ENCODE results near the gene BSN.

BSN gene

DNA sequence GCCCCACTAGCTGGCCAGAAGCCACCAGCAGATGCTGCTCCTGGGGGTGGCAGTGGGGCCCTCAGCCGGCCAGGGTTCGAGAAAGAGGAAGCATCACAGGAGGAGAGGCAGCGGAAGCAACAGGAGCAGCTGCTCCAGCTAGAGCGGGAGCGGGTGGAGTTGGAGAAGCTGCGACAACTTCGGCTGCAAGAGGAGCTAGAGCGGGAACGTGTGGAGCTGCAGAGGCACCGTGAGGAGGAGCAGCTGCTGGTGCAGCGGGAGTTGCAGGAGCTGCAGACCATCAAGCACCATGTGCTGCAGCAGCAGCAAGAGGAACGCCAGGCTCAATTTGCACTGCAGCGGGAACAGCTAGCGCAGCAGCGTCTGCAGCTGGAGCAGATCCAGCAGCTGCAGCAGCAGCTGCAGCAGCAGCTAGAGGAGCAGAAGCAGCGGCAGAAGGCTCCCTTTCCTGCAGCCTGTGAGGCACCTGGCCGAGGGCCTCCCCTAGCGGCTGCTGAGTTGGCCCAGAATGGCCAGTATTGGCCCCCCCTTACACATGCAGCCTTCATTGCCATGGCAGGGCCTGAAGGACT lies 102.3 kb downstream of the BSN start:
- DNase-seq = no peak

DNA sequence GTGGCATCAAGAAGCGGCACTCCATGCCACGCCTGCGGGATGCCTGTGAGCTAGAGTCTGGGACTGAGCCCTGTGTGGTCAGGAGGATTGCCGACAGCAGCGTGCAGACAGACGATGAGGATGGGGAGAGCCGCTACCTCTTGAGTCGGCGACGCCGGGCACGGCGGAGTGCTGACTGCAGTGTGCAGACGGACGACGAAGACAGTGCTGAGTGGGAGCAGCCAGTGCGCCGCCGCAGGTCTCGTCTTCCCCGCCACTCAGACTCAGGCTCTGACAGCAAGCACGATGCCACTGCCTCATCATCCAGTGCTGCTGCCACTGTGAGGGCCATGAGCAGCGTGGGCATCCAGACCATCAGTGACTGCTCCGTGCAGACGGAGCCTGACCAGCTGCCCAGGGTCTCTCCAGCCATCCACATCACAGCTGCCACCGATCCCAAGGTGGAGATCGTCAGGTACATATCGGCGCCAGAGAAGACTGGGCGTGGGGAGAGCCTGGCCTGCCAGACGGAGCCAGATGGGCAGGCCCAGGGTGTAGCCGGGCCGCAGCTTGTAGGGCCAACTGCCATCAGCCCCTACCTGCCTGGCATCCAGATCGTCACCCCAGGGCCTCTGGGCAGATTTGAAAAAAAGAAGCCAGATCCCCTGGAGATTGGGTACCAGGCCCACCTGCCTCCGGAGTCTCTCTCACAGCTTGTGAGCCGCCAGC lies 103.1 kb downstream of the BSN start:
- no peak for DNase-seq

DNA sequence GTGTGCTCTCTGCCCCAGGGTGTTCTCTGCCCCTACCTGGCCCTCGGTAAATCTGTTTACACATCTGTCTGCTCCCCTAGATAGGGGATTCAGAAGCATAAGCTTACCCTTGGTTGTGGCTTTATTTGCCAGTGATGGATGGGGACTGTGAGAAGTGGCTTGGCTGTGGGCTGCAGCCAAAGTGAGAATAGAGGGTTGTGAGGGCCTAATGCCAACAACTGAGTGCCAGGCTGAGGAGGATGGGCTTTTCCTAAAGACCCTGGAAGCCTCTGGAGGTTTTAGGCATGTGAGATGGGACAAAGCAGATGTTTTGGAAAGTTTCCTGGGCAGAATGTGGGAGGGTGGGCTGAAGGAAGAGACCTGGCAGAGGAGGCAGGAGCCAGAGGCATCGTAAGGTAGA lies 104.4 kb downstream of the BSN start:
- no peak for DNase-seq

DNA sequence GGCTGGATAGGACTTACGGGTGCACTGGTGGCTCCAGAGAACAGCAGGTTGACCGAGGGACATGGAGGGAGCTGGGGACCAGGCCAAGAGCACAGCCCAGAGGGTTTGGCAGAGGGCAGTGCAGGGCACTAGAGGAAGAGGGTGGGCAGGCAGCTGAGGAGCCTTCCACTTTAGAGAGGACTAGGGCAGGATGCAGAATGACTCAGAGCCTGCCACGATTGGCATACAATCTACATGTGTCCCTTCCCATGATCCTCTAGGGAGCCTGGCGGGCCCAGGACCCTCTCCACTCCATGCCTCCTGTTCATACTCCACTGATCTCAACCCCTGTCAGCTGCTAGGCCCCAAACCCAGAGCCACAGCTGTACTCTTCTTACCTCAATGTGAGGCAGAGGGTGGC lies 105.5 kb downstream of the BSN start:
- DNase-seq = no peak

DNA sequence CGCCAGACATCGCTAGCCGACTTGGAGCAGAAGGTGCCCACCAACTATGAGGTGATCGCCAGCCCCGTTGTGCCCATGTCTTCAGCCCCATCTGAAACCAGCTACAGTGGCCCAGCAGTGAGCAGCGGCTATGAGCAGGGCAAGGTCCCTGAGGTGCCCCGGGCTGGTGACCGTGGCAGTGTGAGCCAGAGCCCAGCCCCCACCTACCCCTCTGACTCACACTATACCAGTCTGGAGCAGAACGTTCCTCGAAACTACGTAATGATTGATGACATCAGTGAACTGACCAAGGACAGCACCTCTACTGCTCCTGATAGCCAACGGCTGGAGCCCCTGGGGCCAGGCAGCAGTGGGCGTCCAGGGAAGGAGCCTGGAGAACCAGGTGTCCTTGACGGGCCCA lies 107.0 kb downstream of the BSN start:
- DNase-seq = no peak

DNA sequence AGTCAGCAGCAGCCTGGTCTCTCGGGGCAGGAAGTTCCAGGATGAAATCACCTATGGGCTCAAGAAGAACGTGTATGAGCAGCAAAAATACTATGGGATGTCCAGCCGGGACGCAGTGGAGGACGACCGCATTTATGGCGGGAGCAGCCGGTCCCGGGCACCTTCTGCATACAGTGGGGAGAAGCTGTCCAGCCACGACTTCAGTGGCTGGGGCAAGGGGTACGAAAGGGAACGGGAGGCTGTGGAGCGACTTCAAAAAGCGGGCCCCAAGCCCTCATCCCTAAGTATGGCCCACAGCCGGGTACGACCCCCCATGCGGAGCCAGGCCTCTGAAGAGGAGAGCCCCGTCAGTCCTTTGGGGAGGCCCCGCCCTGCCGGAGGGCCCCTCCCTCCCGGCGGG lies 107.7 kb downstream of the BSN start:
- DNase-seq = no peak

DNA sequence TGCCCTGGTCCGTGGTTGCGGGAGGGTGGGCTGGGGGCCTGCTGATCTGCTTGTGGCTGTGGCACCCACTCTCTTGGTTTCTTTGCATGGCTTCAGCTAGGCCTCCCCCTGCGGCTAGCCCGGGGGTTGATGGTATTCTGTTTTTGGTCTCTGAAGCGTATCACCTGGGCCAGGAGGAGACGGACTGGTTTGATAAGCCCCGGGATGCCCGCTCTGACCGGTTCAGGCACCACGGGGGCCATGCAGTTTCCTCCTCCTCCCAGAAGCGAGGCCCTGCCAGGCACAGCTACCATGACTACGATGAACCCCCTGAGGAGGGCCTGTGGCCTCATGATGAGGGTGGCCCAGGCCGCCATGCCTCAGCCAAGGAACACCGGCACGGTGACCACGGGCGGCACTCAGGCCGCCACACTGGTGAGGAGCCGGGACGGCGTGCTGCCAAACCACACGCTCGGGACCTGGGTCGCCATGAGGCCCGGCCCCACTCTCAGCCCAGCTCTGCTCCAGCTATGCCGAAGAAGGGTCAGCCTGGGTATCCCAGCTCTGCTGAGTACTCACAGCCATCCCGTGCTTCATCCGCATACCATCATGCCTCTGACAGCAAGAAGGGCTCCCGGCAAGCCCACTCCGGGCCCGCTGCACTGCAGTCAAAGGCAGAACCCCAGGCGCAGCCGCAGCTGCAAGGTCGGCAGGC lies 108.6 kb downstream of the BSN start:
- DNase-seq = no peak

DNA sequence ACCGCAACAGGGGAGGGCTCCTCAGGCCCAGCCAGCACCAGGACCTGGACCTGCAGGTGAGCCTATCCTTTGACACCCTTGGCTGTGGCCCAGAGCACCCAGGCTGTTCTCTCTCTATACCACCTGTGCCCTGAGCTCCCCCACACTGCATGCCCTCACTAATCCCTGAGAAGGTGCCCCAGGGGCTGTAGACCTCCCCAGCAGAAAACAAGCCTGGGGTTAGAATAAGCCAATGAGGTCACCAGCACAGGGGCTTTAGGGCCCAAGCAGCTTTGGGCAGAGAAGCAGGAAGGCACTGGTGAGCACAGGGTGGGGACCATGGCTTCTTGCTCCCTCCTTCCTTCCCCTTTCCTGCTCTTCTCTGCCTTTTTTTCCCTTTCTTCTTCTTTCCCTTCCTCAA lies 109.6 kb downstream of the BSN start:
- no peak for DNase-seq

DNA sequence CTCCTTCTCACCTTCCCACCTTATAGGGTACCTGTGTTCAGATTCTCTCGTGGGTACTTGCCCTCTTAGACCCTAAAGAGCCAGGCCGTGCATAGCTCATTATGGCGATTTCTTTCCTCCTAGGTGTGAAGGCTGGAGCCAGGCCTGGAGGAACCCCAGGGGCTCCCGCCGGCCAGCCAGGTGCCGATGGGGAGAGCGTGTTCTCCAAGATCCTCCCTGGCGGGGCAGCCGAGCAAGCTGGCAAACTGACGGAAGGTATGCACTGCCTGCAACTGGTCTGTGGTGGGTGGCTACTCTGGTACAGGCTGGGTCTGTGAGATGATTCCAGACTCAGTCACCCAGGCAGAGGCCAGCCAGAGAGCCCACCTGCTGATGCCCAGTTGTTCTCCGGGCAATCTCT lies 110.0 kb downstream of the BSN start:
- DNase-seq = no peak

DNA sequence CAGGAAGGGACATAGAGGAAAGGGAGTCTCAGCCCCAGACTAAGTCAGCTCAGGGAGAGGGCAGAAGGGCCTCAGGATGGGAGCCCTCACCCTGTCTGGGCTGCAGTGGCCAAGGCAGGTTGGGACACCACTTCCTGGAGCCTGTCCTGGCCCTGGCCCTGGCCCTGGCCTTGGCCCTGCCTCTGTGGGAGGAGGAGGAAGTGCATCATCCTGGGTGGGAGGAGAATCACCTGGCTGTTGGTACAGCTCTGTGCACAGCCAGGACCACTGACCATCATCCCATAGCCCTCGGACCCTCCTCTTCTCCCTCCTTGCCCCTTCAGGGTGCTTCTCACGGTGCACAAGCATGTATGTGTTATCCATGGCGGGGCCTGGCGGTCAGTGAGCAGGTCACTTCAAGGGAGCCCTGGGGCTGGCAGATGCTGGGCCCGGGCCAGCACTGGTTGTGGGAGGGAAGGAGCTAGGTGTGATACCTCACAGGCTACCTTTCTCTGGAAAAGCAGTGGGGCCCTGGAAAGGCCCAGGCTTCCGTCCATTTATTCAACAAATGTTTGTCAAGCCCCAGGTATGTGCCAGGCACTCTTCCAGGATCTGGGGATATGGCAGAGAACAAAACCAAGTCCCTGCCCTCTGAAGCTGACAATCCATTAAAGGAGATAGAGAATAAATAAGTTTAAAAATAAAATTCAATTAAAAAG lies 111.7 kb downstream of the BSN start:
- DNase-seq = no peak

DNA sequence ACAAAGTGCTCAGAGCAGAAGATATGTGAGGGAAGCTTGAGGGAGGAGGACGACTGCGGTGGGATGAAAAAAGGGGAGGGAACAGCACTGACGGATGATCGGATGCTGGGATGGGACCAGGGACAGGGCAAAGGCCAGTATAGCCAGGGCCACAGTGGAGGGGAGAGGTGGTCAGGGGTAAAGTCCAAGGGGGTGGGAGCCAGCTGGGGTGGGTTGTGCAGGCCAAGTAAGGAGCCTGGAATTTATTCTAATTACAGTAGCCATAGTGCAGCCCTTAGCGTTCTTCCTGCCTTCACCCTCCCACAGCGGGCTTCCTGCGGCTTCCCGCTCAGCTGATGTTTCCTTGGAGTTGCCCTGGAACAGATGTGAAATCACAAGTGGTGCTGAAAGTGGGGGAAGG lies 112.3 kb downstream of the BSN start:
- DNase-seq = no peak

DNA sequence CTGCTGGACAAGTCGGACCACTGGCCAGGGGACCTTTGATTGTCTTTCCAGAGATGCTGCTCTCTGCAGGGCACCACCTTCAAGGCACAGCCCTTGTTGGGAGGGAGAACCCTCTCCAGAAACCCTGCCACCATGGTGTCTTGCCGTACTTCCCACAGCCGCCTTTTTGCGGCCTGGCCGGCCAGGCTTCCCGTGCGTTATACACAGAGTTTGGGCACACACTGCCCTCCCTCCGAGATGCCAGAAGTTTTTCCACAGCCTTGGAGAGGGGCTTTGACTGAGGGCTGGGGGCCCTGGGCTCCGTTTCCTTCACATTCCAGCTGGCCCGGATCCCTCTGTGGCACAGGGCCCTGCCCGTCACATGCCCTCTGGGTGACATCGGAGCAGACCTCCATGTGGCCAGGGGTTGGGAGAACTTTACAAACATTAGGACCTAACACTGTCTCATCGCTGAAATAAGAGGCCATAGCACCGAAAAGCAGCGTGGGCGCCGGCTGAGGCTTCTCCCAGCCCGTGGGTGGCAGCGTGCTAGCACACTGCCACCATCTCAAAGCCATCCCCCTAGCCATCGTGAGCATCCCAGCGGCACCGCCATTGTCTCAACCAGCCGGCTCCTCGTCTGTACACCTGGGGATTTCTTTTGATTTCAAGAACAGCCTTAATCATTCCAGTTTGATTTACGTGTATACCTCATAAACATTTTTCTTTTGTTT lies 113.6 kb downstream of the BSN start:
- no peak for DNase-seq

DNA sequence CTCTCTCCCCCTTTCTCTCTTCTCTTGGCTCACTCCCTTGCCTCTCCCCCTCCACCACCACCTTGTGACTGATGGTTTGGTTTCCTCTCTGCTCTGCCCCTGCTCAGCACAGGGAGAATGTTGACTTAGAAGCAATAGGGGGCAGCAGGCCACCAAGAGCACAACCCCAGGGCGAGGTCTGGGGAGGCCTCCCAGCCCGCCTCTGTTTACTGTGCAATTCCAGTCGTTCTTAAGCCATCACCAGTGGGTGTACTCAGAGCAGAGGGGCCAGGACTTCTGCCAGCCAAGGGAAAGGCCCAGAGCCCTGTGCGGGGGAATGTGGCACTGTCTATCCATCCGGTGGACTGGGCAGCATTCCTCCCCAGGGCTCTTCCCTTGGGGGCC lies 114.1 kb downstream of the BSN start:
- DNase-seq = no peak

DNA sequence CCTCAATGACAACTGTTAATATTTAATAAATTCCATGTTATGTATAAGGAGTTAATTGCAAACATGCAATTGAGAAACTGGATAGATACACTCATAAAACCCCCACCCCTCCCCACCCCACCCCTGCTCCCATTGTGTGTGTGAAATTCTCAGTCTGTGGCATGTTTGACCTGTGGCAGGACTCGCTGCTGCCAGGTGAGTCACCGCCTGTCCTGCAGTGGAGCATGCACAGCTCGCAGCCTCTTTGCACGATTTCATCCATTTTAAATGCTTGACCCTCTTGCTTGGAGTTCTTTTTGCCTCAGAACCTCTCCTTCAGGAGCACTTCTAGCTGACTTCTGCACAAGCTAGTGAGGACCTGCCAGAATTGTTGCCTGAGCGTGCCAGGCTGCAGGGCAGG lies 114.6 kb downstream of the BSN start:
- no peak for DNase-seq

DNA sequence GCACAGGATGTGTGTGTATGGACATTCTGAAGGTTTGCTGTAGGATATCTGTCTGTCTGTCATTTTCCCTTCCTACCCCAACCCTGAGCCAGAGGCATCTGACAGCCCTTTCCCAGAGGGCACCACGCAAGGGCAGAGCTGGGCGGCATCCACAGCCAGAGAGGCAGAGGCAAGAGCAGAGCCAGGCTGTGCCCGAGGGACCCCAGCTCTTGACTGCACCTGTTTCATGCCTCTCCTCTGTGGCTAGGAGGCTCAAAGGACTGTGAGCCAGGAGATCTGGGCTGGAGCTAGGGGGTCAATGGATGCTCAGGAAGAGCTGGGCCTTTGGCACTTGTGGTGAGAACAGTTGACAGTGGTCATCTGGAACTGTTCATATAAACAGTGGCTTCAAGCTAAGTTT lies 115.1 kb downstream of the BSN start:
- DNase-seq = no peak

DNA sequence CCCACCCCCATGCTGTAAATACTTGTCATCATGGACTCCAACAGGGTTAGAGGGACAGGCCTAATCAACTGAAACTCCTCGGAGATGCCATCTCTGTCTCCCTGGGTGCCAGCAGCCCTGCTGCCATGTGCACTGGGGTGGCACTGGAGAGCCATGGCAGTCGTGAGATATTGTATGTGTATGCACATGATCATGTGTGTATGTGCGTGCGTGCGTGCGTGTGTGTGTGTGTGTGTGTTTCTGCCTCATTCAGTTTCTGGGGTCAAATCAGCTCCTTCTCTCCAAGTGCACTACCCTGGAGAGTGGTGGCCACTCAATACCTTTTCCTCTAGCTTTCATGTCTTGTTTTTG lies 116.6 kb downstream of the BSN start:
- DNase-seq = no peak

DNA sequence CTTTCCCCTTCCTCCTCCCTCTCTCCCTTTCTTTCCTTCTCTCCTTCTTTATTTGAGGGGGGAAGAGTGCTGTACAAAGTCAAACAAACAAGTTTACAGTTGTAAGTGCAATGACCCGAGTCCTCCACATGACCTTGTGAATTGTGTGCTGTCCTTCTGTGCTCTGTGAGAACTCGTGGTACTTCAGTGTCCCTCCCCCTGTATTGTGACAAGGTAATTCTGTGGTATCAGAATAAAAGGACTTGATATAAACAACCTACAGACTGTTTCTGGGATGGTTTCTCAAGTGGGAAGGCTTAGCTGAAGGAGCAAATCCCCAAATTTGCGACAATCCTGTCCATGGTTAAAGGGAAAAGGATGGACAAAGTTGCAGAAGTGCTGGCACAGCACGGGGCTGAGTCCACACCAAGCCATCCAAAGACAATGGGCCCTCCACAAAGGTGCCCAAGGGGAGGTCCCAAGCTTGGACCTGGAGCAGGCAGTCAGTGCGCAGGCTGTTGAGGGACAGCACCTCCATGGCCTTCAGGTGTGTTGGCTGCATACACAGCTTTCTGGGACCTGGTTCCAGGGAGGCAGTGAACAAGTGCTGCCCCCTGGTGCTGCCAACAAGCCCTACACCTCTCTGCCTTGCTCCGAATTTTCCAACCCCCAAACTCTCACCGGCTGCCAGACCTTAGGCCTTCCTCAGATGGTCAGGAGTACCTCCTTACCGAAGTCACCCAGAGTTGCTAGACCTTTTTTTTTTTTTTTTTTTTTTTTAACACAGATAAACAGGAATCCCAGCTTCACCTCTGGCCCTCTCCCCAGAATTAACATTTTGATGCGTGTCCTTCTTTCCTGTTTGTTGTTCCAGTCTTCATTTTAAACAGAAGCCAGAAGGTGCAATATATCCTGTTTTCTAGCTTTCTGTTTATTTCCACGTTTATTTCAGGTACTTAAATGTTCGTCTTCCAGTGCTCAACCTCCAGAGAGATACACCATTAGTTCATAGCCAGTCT lies 117.3 kb downstream of the BSN start:
- no peak for DNase-seq

DNA sequence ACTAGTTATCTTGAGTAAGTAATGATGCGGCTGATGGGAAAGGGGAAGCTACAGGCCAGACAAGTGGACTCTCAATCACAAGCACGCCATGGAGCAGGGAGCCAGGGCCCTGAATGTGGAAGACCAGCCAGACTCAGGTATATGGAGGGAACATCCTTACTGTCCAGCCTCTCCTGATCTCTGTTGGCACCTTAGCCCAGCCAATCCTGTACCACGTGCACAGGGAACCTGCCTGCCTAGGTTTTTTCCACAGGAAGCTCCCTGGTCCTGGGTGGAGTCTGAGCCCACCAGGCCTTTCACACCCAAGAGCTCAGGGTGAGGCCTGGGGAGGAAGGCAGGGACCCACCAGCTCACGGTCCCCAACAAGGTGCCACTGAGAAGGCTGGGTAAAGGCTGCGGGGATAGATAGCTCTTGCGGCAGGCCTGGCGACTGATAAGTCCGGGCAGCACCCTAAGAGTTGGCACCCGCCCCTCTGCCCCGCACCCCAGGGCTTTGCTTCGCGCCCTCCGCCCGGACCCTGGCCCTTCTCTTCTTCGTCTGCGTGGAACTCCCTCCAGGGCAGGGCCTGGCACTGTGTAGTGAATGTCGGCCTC lies 118.9 kb downstream of the BSN start:
- no peak for DNase-seq

DNA sequence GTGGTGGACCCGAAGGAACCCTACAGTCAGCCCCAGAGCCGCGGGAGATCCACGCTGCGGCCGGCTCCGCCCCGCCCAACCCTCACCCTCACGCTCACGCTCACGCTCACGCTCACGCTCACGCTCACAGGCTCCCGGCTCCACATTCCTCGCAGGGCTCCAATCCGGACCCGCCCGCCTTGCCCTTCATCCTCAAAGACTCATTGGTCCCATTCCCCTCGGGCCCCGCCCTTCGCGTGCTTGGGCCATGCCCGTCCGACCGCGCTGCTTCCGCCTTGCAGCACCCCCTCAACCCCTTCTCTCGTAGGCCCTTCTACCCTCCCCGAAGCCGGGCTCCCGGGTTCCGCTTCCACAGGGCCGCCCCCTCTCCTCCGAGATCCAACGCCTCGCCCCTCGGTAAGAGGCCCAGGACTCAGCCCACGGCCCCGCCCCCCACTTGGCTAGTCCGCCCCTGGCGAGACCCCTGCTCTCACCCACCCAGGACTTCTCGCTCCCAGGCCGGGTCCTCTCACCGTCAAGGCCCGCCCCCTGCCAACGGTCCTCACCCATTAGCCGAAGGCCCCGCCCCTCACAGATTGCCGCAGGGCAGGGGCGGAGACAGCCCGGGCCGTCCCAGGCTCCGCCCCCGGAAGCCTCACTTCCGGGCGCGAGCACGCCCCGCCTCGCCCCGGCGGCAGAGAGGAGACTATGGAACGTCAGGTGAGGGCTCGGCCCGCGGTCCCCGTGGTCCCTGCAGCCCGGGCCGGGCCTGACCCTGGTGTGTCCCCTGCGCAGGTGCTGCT lies 119.6 kb downstream of the BSN start, which contains the start of gene APEH:
Gene APEH, plus strand, starts transcription at position 637 of the 782 bp plus-strand sequence. Its CDS starts 51 bp downstream, at position 688.
- no peak for DNase-seq

DNA sequence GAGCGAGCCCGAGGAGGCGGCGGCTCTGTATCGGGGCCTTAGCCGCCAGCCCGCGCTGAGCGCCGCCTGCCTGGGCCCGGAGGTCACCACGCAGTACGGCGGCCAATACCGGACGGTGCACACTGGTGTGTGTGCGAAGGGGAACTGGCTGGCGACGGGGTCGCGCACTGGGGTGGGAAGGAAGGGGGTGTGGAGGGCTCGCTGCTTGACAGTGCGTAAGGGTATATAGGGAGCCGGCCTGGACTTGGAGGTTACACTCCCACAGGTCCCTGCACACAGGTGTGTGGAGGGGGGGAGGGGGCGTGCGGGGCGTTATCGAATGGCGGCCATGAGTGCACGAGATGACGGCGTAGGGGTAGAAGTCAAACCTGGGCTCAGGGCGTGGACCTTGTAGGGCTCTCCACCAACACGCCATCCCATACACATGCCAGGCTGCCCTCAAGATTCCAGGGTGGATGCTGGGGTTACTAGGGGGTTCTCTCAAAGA lies 120.3 kb downstream of the BSN start:
- no peak for DNase-seq

DNA sequence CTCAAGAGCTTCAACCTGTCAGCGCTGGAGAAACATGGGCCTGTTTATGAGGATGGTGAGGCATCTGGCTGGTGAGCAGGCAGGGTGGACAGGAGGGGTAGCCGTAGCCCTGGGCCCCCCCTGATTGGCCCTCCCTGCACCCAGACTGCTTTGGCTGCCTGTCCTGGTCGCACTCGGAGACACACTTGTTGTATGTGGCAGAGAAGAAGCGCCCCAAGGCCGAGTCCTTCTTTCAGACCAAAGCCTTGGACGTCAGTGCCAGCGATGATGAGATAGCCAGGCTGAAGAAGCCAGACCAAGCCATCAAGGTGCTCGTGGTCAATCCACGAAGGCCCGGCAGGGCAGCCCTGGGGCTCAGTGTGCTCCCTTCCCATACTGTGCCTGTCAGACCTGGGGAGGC lies 121.6 kb downstream of the BSN start:
- no peak for DNase-seq
